NCI-H2107 treated with DMSO at 0.1 percent for 48 hours (cell line): ENCODE measurements around the gene PLAGL2.

ENCODE experiments used
- DNase-seq: peaks from one replicate; lab custom pipeline; 2025; ENCODE audit not compliant: unreplicated experiment; lab: John Stamatoyannopoulos, UW

The PLAGL2 gene

GRCh38 chr20:32231245-32231644, 23.7 kb upstream of the PLAGL2 start:
- no peak for DNase-seq

GRCh38 chr20:32230707-32231106, 23.2 kb upstream of the PLAGL2 start:
- DNase-seq = no peak

DNA sequence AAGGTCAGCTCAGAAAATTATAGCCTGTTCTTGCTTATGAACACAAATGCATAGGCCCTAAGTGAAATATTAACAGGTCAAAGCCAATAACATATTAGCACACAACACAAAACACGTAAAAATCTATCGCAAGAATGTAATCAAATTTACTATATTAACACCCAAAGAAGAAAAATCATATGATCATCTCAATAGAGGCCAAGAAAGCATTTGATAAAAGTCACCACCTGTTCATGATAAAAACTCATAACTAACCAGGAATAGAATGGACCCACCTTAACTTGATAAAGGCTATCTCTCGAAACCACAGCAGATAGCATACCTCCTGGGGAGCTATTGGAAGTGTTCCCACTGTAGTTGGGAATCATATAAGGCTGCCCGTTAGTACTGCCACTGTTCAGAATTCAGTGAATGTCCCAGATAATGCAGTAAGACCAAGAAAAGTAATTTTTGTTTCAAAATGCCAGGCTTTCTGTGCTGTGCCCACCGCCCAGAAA, 21.8 kb upstream of the PLAGL2 start:
- no peak for DNase-seq

DNA sequence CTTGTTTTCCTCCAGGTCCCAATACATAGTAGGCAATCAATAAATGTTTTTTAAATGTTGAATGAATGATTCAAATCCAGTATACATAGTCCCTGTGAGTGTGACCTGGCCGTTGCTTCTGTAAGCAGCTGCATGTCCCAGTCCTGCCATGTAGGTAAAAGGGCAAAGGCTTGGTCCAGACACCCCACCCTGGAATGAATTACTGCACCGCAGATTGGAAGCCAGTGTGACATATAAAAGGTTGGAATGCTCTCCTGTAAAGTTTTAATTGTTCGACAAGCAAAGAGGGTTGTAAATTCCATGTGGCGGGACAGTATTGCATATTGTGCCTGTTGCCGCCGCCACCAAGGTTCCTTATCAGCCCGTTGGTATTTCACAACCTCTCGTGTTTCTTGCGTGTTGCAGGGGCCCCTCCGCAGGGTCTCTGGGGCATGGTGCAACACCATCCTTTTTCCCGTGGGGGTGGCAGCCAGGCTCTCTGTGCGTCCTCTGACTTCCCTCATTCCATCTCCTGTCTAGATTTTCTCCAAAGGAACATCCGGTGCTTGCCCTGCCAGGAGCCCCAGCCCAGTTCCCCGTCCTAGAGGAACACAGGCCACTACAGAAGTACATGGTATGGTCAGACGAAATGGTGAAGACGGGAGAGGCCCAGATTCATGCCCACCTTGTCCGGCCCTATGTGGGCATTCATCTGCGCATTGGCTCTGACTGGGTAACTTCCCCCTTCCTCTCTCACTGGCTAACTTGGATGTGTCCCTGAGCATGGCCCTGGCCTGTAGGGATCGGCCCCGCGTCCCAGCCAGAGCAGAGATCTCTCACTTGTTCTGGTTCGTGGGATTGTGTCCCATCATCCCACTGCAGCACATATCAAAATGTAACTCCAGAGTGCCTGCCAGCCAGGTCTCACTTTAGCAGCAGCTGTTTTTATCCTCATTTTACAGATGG, 20.5 kb upstream of the PLAGL2 start:
- no peak for DNase-seq

- DNase-seq = no peak
Measured at GRCh38 chr20:32227306-32227705, 19.8 kb upstream of the PLAGL2 start.

- DNase-seq = no peak
Measured at GRCh38 chr20:32226391-32226790, 18.8 kb upstream of the PLAGL2 start.

DNA sequence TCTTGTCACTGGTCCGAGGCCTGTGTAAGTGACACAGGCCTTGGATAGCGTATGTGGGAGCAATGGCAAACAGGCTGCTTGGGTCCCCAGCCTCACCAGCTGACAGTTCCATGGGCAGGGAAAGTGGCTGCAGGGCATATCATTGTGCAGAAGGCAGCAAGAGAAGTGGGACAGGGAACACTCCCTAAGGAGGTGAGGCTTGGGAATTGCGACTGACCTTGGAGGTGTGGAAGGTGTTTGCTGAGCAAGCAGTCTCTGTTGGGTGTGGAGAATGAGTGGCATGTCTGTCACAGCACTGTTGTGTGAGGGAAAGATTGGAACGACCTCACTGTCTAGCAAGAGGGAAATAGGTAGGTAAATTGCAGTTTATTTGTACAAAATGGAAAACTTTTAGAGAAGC, 16.9 kb upstream of the PLAGL2 start:
- no peak for DNase-seq

DNA sequence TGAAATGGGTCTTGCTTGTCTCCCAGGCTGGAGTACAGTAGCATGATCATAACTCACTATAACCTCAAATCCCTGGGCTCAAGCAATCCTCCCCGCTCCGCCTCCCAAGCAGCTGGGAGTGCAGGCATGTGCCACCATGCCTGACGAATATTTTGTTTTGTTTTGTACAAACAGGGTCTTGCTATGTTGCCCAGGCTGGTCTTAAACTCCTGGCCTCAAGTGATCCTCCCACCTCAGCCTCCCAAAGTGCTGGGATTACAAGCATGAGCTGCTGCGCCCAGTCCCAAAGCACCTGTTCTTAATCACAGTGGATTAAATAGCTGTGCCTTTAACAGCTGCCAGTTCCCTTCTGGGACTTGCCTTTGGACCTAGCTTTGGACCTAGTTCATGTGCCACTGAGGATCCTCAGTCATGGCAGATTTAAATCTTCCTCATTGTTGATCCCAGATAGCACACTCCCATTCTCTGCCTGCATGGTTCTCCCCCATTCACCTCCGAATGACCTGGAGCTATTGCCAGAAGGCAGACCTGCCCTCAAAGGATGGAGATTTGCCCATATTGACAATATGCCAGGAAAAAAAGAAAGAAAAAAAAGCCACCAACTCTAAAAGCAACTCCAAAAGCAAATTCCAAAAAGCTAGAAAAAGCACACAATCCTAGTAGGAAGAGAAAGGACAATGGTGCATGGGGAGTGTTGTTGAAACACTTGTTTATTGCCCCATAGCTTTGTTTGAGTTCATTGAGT, 10.8 kb upstream of the PLAGL2 start:
- DNase-seq = no peak

DNA sequence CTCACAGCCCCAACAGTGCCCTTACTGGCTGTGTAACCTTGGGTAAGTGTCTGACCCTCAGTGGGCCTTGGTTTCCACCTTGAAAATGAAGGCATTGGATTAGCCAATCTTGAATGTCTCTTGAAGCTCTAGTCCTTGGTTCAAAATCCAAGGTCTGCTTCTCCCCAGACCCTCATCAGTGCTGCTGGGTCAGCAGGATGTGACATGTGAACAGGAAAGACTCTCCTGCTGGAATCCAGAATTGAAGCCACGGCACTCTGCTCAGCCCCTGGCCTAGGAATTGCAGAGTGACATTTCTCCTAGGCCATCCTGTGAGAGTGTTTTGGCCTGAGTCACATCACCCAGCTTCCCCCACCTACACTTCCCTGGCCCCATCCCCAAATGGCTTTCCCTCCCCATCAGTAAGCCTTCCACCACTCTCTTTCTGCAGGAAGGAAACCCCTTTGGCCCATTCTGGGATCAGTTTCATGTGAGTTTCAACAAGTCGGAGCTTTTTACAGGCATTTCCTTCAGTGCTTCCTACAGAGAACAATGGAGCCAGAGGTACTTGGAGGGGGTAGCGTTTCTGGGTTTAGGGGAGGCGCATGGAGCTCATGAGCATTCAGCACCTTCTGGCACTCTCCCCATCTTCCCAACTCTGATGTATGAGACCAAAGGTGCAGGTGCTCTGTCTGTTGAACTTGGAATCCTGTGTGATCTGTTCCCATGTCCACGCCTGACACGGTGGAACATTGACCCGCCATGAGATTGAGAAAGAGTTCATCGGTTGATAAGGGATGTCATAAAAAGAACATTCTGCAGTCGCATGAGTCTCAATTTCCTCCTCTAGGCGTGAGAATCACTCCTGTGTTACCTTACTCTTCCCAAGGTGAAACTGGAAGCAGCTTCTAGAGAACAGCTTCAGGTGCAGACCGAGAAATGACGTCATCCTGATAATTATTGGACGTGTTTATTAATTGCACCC, 8.9 kb upstream of the PLAGL2 start:
- no peak for DNase-seq

DNA sequence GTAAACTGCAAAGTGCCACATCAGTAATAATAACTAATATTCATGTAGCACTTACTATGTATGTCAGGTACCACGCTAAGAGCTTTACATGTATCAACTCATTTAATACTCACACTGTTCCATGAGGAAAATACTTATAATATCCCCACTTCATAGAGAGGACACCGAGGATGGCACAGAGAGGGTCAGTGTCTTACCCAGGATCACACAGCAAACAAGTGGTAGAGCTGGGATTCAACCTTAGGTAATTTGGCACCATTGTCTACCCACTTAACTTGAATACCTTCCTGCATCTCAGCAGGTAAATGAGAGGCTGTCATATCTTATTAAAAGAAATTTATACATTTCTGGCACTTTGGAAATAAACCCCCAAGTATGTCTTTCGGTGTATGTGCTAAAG, 8.2 kb upstream of the PLAGL2 start:
- DNase-seq = no peak

- no peak for DNase-seq
Measured at GRCh38 chr20:32215147-32215546, 7.6 kb upstream of the PLAGL2 start.

DNA sequence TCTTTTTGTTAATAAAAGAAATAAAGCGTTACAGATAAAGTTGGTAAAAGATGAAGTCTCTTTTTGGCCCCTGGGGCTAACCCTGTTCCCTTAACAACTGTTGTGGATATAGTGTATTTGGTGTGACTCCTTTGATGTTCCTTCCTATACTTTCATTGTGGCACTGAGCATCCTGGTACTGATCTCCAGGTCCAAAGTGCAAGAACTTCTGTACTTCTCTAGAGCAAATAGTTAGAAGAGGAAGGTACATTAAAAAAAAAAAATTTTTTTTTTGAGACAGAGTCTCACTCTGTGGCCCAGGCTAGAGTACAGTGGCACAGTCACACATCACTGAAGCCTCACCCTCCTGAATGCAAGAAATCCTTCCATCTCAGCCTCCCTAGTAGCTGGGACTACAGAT, 6.3 kb upstream of the PLAGL2 start:
- DNase-seq = no peak

GRCh38 chr20:32209850-32210605, 2.5 kb upstream of the PLAGL2 start:
- no peak for DNase-seq

- no peak for DNase-seq
Measured at GRCh38 chr20:32208499-32209154, 1.1 kb upstream of the PLAGL2 start.

DNA sequence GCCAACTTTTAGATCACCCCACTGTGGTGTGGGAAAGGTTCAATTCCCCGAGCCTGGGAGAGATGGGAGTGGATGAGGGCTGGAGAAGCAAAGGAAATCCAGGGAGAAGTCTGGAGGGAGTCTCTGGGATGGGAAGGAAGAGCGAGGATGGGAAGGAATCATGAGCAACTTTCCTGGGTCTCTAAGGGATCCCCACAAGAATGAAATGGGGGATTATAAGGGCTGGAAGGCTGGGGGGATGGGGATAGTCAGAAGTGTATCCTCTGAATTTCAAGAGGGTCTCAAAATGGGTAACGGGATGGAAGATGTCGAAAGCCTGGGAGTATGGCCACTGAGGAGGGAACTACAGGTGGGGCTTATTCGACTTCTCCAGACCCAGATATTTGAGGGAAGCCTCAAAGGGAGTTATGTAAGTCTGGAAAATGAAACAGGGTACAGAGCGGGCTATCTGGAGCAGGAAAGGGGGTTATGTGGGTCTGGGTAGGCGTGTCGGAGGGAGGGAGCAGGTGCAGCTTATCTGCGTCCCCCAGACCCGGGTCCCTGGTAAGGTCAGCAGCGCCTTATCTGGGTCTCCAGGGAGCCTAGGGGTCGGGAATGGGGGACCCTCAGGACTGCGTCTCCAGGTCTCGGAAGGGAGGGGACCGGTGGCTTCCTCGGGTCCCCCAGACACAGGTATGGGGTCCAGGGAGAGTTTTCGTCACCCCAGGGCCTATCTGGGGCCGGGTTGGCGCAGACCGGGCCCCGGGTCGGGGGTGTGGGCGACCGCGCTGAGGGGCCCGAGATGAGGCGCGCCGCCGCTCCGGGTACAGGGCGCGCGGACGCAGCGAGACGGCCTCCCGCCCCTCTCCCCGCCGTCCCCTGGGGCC, 550 bp downstream of the PLAGL2 start:
- DNase-seq = no peak

- DNase-seq = no peak
Measured at GRCh38 chr20:32205843-32206759, 1.4 kb downstream of the PLAGL2 start.

DNA sequence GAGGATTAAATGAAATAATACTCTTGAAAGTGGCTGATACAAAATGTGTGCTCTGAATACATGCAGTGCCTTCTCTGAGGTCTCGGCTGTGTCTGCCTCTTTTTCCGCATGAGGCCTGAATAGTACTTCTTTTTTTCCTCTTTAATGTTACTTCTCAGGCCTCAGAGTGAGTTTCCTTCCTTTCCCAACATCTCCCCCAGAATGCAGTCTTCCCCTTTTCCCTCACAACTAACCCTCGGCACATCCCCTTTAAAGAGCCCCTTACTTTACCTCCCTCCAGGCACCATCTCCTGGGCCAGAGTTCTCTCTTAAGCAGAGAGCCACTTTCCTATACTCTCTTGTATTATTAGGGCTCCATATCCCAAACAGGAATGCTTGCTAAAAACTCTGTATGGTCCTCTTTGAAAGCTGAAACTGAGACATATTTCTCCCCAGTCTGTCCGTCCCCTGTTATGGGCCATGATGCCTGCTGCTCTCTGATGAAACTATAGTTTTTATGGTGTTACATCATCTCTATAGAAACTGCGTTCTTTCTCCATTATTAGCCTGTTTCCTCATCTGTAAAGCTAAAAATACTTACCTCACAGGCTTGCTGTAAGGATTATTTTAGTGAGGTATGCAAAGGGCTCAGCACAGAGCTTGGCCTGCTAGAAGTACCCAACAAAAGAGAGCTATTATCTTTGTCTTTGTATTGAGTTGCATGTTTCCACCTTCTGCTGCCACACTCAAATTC, 2.3 kb downstream of the PLAGL2 start:
- DNase-seq = no peak
